ENCODE measurements around the gene SECTM1. TPM values are rescaled to one million over a fixed set of nuclear protein-coding genes. Genes with fewer than 3 reads are reported as not detected.

The SECTM1 gene
- polyA plus RNA-seq, 1 experiment: 34.4 TPM

DNA sequence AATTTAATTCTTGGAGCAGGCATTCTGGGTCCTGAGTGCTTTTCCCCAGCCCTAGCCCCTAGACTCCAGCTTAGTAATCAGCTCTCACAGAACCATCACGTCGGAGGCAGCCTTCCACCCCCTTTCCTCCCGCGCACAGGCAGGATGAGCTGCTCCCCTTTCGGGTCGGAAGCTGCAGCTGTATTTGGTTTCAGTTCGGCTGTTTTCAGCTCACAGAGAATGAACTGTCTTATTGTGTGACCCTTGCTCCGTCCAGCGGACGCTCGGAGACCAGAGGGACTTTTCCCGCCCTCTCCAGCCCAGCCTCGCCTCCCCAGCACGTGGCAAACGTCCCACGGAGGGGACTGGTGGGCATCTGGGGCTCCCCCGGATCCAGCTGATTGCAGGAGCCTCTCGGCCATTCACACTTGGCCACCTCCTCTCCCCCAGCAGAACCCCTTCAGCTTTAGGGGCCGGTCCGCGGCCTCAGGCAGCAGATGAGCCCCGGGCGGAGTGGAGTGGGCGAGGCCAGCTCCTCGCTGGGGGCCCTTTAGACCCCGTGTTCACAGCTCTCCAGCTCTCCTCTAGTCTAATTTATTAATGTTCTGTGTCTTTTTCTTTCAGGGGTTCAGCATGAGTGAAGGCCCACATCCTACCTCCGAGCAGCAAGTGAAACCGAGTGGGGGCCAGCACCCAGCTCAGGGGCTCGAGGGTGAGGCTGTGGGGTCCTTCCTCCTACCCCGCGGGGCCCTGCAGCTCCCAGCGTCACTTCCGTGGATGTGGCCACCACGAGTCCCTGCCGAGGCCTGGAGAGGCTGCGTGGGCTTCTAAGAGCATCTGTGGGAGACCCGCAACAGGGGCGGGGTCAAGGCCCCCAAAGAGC, 37.1 kb upstream of the SECTM1 start:
- peaks cover 27% of the 10 kb centered on the region for H3K27me3 ChIP-seq (ENCODE audit: control insufficient read depth, insufficient read depth, low read length)
- no peaks in the 10 kb centered on the region for H3K36me3 ChIP-seq (ENCODE audit: control insufficient read depth, insufficient read depth, low read length)
- H3K4me3 ChIP-seq (ENCODE audit: low read depth, low read length): no peak overlapping the region
- TF ChIP-seq, protein P1, sequence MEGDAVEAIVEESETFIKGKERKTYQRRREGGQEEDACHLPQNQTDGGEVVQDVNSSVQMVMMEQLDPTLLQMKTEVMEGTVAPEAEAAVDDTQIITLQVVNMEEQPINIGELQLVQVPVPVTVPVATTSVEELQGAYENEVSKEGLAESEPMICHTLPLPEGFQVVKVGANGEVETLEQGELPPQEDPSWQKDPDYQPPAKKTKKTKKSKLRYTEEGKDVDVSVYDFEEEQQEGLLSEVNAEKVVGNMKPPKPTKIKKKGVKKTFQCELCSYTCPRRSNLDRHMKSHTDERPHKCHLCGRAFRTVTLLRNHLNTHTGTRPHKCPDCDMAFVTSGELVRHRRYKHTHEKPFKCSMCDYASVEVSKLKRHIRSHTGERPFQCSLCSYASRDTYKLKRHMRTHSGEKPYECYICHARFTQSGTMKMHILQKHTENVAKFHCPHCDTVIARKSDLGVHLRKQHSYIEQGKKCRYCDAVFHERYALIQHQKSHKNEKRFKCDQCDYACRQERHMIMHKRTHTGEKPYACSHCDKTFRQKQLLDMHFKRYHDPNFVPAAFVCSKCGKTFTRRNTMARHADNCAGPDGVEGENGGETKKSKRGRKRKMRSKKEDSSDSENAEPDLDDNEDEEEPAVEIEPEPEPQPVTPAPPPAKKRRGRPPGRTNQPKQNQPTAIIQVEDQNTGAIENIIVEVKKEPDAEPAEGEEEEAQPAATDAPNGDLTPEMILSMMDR (IDR thresholded peaks at IDR 0.05; ENCODE audit: insufficient read depth, low read depth, low read length): no peak
- ChIA-PET POLR2A (interaction anchor here (0.7 kb wide), 1 partner anchor 1441 kb away, joined by 3 read pairs; no protein-coding TSS in a partner anchor), CTCF (interaction anchor here (0.9 to 1.5 kb wide), 6 partner anchors 14 to 49 kb away, joined by 3 to 6 read pairs (median 4); no protein-coding TSS in a partner anchor)
- no peak for DNase-seq (ENCODE audit: low read depth)

DNA sequence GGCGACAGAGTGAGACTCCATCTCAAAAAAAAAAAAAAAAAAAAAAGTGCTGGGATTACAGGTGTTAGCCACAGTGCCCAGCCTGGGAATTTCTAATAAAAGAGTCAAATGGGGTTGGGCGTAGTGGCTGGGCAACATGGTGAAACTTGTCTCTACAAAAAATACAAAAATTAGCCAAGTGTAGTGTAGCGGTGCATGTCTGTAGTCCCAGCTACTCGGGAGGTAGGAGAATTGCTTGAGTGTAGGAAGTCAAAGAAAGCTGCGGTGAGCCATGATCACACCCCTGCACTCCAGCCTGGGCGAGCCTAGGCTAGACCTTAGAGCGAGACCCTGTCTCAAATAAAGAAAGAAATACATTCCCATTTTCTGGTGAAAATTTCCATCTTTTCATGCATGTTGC, 35.6 kb upstream of the SECTM1 start:
- no peaks in the 10 kb centered on the region for H3K36me3 ChIP-seq (ENCODE audit: control insufficient read depth, insufficient read depth, low read length)
- no peak overlapping the region for H3K4me3 ChIP-seq (ENCODE audit: low read depth, low read length)
- CTCF ChIA-PET: interaction anchor here (1.1 kb wide), 1 partner anchor 25 kb away, joined by 3 read pairs; no protein-coding TSS in a partner anchor
- H3K27me3 ChIP-seq (ENCODE audit: control insufficient read depth, insufficient read depth, low read length): peaks cover 33% of the 10 kb centered on the region
- DNase-seq (ENCODE audit: low read depth): no peak
- TF ChIP-seq, protein P1 (IDR thresholded peaks at IDR 0.05; ENCODE audit: insufficient read depth, low read depth, low read length): no peak
- POLR2A ChIA-PET: no interaction called here

- TF ChIP-seq, protein P1 (IDR thresholded peaks at IDR 0.05; ENCODE audit: insufficient read depth, low read depth, low read length): no peak
- Histone ChIP-seq H3K4me3 (ENCODE audit: low read depth, low read length) (no peak overlapping the region), H3K36me3 (ENCODE audit: control insufficient read depth, insufficient read depth, low read length) (no peaks in the 10 kb centered on the region), H3K27me3 (ENCODE audit: control insufficient read depth, insufficient read depth, low read length) (peaks cover 33% of the 10 kb centered on the region)
- no peak for DNase-seq (ENCODE audit: low read depth)
- POLR2A ChIA-PET: interaction anchor here (0.6 kb wide), 1 partner anchor 19 kb away, joined by 3 read pairs; no protein-coding TSS in a partner anchor
- CTCF ChIA-PET: no interaction called here
Measured at GRCh38 chr17:82367724-82368524, 34.4 kb upstream of the SECTM1 start.

GRCh38 chr17:82366749-82367148, 33.2 kb upstream of the SECTM1 start:
- ChIA-PET POLR2A (no interaction called here), CTCF (interaction anchor here (1.0 to 1.4 kb wide), 2 partner anchors 14 to 67 kb away, joined by 3 read pairs; no protein-coding TSS in a partner anchor)
- Histone ChIP-seq H3K27me3 (ENCODE audit: control insufficient read depth, insufficient read depth, low read length) (peaks cover 25% of the 10 kb centered on the region), H3K4me3 (ENCODE audit: low read depth, low read length) (no peak overlapping the region), H3K36me3 (ENCODE audit: control insufficient read depth, insufficient read depth, low read length) (no peaks in the 10 kb centered on the region)
- TF ChIP-seq, protein P1 (IDR thresholded peaks at IDR 0.05; ENCODE audit: insufficient read depth, low read depth, low read length): no peak
- DNase-seq (ENCODE audit: low read depth): no peak

Measured in BJ (cell line).